HL-60/S4 treated with phorbol 12-myristate 13-acetate at 8.2 ng/mL for 4 days and 3 days (cell line): ENCODE results near the gene NSMF.

ENCODE experiments used
- in situ Hi-C: fragments of 300-500 bp; cut with MboI; formaldehyde crosslinking; loops from 2 replicates; pipeline ENCODE4 v1.15.0; 2022; ENCODE audit warnings: low sequenced_read_pairs

NSMF gene

DNA sequence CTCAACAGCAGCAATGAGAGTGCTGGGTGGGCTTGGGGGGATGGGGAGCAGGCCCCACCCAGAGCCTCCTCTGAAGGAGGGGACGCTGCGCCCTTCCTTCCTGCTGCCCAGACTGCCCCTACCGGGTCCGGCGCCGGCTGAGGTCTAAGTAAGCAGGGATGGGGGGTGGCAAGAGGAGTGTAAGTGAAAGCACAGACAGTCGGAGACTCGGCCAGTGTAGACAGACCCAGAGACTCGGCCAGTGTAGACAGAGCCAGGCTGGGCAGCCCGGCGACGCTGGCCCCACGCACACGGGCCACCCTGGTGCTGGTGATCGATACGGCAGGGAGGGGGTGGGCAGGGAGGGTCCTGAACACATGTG, 10.6 kb downstream of the NSMF start:
- in situ Hi-C loops: no loop called here

DNA sequence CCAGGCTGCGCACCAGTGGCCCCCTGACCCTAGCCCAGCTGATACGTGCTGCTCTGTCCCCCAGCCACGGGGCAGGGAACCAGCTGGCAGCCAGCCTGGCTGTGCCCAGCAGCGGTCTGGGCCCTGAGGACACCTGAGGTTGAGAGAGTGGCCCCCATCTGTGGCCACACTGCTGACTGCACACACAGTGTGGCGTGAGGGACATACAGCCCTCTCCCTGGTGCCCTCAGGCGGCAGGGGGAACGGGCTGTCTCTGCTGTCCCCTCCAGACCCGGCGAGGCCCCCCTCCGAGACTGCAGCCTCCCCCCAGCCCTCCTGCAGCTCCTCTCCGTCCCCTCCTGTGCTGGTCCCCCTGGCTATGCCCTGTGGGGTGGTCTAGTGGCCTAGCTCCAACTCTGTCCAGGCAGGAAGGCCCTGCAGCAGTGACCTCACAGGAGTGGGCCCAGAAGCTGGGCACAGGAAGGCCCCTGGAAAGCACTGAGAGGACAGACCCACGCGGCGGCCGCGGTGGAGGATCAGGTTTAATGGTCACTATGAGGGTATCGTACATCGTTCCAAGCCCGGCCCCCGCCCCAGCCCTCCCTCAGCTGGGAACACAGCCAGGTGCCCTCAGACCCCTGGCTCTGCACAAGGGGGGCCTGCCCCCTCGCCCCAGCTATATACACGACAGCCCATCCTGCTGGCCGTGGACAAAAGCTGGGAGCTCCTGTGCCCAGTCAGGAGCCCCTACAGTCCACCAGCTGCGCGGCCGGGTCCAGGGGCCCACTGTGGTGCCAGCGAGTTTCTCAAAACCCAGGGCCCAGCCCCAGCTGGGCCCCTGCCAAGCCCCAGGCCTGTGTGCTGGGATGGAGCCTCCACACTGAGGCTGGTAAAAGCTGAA, 11.2 kb downstream of the NSMF start:
- in situ Hi-C loops: no loop called here

DNA sequence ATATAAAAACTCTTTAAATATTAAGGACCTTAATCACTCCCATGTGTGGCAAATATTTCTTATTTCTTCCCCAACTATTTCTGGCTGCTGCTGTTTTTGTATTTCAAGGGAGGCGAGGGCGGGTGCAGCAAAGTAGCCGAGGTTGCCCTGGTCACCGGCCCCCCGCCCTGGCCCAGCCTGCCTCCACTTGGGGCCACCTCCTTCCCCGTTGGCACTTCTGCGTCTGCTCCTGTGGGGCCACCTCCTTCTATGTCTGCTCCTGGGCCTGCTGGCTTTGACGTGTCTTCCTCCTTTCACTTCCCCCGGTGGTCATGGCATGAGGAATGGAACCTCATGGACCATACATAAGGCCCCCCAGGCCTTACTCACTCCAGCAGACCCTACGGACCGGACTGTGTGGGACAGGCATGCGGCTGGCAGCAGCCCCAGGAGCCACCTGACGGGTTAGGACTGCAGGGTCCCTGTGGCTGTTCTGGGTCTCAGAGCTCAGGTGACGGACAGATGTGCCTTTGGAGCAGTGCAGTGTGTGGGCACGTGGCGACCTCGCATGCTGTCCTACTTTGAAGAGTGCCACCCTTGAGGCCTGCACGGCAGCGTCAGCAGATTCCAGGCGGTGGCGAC, 12.2 kb downstream of the NSMF start:
- in situ Hi-C loops: no loop called here

DNA sequence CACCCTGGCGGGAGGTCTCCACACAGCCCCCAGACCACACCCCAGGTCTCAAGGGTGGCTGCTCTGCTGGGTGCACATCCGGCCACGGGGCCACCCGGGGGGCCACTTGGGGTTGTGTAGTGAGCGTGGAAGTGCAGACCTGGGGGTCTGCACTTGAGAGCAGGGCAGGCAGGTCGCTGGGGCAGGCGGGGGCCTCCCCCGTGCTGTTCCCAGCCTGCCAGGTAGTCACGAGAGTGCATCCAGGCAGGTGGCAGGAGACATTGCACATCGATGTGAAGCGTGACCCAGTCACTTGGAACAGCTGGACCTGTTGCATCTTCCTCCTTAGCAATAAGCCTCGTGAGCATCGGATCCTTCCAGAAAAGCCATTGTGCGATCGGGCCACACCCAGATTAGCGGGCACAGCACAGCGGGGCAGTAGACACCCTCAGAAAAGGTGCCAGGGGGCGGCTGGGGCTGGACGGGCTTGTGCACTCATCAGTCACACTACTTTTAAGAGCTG, 13.2 kb downstream of the NSMF start:
- in situ Hi-C loops: no loop called here

DNA sequence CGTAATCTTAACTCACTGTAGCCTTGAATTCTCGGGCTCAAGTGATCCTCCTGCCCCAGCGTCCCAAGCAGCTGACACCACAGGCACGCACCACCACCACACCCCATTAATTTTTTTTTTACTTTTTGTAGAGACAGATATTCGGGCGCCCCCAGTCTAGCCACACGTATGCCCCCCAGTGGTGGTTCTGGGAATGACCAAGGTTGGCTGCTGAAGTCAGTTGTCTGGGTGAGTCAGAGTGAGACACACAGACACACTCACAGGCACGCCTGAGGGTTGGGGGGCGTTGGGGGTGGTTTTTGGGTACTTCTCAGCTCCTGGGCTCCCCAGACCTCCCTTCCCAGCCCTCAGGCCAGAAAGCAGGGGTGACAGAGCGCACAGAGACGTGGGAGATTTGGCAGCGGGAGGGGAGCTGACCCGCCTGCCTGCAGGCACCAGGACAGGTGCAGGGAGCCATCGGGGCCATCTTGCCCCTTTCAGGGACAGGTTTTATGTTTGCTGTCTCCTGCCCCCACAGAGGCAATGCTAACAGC, 13.8 kb downstream of the NSMF start:
- in situ Hi-C loops: no loop called here

DNA sequence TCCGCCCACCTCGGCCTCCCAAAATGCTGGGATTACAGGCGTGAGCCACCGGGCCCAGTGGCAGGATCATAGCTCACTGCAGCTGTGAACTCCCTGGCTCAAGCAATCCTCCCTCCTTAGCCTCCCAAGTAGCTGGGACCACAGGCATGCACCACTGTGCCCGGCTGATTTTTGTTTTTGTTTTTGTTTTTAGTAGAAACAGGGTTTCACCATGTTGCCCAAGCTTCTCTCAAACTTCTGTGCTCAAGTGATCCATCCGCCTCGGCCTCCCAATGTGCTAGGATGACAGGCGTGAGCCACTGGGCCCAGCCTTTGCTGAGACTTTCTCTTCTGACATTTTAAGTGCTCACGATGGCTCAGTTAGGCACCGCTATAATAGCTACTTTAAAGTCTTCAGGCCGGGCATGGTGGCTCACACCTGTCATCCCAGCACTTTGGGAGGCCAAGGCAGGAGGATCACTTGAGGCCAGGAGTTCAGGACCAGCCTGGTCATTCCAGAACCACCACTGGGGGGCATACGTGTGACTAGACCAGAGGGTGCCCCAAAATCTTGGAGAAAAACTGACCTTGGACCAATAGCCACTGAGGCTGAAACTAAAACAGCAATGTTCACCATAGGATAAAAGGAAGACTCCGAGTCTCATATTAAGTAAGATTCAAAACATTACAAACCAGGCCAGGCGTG, 14.9 kb downstream of the NSMF start:
- in situ Hi-C loops: no loop called here

DNA sequence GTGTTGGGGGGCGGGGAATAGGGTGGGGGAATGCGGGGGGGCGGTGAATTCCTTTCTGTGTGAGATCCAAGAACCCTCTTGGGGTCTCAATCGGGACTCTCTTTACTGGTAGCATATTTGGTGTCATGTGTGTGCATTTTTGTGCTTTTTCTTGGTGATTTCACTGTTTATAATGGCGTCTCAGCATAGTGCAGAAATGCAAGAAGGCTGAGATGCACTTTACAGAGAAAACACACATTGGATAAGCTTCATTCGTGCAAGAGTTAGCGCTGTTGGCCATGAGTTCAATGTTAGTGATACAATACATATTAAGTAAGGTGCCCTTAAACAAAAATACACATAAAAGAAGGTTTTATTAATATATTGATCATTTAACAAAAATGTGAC, 17.2 kb downstream of the NSMF start:
- in situ Hi-C loops: no loop called here

DNA sequence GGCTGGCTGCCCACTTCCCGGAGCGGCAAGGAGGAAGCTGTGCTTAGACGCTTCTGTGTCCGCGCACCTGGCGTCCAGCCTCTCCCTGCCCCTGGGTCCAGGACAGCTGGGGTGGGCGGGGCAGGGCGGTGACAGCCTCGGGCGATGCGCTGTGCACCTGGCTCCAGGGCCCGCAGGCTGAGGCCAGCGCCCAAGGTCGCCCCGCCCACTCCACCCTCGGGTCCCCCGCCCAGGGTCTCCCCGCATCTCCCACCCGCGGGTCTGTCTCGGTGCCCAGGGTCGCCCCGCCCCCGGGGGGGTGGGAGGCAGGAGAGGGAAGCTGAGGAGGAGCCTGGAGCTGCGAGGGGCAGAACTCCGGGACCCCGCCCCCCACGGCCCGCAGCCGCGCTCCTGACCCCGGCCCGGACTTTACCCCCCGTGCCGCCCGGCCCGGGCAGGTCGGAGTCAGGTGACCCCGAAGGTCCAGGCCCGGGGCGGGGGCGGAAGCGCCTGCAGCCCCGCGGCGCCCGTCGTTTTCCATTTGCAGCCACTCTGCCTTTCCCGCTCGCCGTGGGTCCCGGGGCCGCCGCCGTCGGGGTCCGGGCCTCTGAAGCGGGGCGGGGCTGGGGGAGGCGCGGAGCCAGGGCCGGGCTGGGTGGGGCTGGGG, 17.7 kb downstream of the NSMF start, which contains the start of gene ENTPD8:
Gene ENTPD8 (minus strand): TSS at position 69 of the 646 bp plus-strand sequence. CDS start 3,072 bp downstream, outside the sequence.
- in situ Hi-C loops: no loop called here

DNA sequence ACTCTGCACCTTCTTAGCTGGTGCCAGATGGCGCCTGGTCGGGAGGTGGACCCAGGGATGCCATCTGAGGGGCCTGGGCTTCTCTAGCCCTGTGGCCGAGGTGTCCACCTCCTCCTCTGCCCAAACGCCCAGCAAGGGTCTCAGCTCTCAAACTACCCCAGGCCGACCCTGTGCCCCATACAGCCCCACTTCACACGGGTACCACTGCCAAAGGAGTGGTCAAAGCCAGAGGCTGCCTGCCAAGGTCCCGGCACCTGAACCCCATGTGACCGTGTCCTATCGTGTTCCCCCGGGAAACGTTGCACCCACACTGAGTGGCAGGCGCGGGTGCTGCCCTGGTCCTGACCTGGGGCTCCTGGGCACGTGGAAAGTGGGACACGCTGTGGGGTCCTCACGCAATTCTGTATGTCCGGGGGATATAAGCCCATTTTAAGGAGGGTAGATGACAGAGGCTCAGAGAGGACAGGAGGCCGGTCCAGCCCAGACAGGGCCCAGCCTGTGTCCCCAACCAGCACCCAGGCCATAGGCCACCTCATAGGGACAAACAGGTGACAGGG, 19.9 kb downstream of the NSMF start:
- in situ Hi-C loops: no loop called here

DNA sequence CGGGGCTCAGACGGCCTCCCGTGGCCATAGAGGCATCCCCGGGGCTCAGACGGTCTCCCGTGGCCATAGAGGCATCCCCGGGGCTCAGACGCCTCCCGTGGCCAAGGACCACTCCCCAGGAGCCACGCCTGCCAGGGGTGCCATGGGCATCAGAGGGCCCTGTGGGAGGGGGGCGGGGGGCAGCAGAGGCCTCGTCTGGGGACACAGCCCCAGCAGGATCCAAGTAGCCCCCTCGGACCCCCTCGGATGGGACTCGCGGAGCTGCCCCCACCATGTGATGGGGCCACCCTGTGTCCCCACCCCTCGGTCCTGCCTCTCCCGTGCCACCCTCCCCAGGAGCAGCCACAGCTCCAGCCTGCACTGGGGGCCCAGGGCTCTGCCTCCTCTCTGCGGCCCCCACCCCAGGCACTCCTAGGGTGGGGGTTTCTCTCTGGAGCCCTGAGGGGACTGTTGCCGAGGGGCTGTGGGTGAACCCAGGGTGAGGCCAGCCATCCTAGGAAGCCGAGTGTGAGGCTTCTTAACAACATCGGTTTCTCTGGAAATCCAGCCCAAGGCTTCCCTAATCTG, 20.5 kb downstream of the NSMF start:
- in situ Hi-C loops: no loop called here

DNA sequence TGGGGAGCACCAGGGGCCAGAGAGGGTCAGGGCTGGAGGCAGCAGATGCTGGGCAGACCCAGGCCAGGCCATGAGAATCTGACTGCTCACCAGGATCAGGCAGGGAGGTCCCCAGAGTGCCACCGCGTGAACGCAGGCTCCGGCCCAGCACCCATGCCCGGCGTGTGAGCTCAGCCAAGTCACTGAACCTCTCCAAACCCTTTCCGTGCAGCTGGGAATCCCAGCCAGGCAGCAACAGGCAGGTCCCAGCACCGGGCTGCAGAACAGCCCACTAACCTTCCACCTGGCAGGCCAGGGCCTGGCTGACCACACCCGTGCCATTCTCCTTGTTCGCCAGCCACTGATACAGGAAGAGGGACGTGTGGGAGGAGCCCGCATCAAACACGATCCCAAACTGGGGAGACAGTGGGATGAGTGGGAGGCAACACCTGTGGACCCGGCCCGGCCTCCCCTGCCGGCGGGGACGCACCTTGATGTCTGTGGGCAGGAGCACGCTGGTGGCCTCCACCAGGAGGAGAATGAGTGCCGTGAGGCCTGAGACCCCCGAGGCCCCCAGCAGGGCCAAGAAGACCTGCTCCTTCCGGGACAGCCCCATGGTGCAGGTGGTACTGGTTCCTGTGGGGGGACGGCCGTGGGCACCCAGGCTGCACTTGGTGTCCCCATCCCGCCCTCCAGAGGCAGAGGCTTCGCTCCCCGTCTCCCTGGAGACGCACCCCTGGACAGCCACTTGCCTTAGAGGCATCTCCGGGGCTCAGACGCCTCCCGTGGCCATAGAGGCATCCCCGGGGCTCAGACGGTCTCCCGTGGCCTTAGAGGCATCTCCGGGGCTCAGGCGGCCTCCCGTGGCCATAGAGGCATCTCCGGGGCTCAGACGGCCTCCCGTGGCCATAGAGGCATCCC, 21.2 kb downstream of the NSMF start:
- in situ Hi-C loops: no loop called here

DNA sequence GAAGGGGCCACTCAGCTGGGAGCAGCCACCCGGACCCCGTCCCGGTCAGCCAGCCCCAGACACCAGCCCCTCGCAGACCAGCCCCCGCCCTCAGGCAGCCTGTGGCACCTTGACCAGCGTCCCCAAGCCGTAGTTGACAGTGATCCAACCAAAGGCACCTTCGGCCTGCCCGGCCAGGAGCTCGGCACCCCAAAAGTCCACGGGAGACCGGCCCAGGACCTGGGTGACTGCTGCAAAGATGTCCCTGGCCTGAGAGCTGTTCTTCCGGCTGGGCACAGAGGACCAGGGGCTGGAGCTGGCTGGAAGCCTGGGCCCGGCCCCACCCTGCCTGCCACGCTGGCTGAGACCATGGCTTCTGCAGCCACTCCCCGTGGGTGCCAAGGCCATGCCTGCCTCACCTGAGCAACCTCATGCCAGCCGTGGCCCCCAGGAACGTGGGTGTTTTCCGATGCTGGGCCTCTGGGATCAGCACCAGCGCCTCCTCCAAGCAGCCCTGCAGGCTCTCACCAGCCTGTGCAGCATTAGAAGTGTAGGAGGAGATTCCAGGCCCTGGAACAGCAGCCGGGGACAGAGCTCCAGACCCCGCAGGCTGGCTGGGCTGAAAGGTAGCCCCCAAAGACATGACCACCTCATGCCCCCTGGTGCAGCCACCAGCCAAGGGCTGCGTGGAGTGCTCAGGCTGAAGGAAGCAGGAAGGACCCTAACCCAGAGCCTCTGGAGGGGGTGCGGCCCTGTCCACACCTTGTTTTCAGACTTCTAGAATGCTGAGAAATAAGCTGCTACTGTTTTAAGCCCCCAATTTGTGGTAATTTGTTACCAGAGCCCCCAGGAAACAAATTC, 22.2 kb downstream of the NSMF start:
- in situ Hi-C loops: no loop called here

DNA sequence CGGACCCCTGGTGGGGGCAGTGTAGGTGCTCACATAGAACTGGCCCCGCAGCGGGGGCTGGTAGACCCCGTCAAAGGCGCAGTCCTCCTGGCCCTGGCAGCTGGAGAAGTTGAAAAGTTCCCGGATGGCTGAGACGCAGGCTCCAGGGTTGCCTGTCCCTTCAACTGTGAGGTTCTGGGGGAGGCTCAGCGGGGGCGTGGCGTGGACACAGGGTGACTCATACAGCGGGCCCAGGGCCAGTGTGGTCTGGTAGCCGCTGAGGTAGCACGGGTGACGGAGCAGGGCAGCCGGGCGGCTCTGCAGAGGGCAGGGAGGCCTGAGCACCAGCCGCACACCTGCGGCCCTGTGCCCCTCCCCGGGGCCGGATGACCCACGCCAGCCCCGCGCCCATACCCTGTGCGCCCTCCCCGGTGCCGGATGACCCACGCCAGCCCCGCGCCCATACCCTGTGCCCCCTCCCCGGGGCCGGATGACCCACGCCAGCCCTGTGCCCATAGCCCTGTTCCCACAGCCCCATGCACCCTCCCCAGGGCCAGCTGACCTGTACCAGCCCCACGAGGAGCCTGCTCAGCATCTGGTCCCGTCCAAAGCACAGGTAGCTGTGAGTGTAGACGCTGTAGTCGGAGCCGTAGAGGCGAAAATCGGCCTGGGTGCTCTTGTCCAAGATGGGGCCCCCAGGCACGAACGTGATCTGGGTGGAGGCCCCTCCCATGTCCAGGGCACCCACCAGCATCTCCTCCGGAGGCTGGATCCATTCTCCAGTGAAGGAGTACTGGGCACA, 23.0 kb downstream of the NSMF start:
- in situ Hi-C loops: no loop called here

DNA sequence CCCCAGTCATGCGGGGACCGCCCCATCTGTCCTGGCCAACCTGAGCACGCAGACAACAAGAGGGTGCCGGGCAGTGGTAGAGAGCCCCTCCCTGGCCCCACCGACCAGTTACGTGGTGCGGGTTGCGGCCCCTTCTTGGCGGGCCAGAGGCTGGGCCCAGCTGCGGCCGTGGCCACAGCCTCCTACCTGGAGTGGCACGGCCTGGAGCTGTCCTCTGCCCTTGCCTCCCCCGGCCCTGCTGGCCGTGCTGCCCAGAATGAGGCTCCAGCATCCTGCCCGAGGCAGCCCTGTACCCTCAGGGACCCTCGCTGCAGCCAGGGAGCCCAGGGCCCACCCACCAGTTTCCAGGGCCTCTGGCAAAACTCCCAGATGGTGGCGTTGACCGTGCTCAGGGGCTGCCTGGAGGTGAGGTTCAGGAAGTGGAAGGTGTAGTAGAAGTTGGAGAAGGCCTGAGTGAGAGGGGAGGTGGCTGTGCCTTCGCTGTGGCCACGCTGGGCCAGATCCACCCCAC, 23.7 kb downstream of the NSMF start:
- in situ Hi-C loops: no loop called here

DNA sequence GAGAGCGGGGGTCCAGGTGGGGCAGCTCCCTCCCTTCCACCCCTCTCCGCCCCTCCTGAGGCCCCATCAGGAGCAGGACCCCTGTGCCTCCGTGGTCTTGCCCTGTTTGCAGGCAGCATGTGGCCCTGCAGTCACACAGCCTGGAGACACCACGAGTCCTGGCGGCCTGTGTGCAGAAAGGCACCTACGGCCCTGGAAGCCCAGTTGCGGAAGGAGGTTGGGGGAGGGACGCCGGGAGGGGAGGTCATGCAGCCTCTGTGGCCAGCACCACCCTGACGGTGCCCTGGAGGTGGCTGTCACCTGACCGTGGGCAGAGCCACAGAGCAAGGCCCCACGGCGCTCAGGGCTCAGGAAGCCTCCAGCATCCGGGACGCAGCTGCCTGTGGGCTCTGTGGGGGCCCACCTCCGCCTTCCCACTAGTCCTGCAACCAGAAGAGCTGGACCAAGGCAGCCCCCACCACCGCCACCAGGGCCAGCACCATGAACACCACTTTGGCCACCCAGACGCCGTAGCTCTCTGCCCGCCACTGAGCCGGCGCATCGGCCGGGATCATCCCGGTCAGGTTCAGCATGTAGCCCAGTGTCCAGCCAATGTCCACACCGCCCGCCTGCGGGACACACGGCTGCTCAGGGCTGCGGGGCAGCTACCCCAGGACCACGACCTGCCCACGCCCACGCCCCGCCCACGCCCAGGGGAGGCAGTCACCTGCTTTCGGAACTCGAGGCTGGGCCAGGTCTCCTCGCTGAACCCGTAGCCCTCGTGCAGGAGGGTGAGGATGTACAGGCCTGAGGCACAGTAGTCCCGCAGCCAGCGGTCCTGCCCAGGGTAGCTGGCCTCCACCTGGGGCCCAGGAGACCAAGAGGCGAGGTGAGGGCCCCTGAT, 24.4 kb downstream of the NSMF start:
- in situ Hi-C loops: no loop called here

DNA sequence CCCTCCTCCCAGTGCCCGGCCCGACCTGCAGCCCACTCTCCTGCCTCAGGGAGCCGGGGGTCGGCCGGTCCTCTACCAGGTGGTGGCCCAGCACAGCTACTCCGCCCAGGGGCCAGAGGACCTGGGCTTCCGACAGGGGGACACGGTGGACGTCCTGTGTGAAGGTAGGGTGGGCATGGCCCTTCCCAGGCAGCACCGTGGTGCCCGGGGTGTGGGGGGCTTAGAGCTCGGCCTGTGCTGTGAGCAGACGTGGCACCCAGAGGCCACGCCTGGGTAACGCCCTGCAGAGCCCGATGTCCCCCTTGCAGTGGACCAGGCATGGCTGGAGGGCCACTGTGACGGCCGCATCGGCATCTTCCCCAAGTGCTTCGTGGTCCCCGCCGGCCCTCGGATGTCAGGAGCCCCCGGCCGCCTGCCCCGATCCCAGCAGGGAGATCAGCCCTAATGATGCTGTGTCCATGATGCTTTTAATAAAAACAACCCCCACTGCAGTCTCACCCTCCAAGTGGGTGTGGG, 25.2 kb downstream of the NSMF start:
- in situ Hi-C loops: no loop called here
